Prostate gland (tissue), 2 donors: ENCODE data around the gene ACTR5.

ENCODE experiments used
- POLR2A ChIP-seq: fragments of 450-650 bp; IDR thresholded peaks from one replicate; pipeline ENCODE4 v1.6.1; 2016; ENCODE audit warnings: antibody characterized with exemption, mild to moderate bottlenecking
- POLR2AphosphoS5 ChIP-seq: sonication (generic); formaldehyde crosslinking; IDR thresholded peaks from one replicate; pipeline ENCODE4 v1.6.1; 2017; ENCODE audit warnings: antibody characterized with exemption
- TF ChIP-seq, protein P1 (sequence below), 4 experiments: fragments of 200-600 bp in 2 of 4; fragments of 450-650 bp in 2 of 4; sonication (generic) in 2 of 4; IDR thresholded peaks; 1 replicate in 3 of 4; 2 replicates in 1 of 4; pipeline ENCODE4 v1.5.1; 2016 to 2019; ENCODE audit warnings: antibody characterized with exemption in 4 of 4, mild to moderate bottlenecking in 2 of 4, moderate library complexity in 2 of 4

DNA sequence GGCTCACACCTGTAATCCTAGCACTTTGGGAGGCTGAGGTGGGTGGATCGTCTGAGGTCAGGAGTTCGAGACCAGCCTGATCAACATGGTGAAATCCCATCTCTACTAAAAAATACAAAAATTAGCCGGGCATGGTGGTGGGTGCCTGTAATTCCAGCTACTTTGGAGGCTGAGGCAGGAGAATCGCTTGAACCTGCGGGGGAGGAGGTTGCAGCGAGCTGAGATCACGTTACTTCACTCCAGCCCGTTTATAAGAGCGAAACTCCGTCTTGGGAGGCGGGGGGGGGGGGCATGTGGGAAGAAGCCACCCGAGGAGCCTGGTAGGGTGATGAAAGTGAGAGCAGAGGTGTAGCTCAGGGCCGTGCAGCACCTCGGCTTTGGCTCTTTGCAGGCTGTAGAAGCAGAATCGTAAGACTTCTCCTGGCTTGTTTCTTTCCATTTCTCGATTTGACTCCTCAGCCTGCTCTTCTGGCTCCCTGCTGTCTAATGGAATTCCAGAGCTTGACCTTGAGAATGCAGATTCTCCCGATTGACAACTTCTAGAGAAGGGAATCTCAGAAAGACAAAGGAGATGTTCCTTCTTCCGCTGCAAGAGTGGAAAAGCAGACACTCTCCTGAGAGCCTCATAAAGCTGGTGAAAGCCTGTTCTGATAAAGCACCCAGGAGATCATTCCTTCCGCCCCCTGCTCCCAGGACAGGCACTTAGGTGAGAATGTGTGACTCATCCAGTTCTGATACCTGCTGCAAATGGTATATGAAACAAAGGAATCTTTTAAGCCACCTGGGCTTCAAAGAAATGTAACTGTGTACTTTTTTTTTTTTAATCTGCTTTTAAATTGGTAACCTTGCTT, 31.2 kb downstream of the ACTR5 start:
- TF ChIP-seq, protein P1, sequence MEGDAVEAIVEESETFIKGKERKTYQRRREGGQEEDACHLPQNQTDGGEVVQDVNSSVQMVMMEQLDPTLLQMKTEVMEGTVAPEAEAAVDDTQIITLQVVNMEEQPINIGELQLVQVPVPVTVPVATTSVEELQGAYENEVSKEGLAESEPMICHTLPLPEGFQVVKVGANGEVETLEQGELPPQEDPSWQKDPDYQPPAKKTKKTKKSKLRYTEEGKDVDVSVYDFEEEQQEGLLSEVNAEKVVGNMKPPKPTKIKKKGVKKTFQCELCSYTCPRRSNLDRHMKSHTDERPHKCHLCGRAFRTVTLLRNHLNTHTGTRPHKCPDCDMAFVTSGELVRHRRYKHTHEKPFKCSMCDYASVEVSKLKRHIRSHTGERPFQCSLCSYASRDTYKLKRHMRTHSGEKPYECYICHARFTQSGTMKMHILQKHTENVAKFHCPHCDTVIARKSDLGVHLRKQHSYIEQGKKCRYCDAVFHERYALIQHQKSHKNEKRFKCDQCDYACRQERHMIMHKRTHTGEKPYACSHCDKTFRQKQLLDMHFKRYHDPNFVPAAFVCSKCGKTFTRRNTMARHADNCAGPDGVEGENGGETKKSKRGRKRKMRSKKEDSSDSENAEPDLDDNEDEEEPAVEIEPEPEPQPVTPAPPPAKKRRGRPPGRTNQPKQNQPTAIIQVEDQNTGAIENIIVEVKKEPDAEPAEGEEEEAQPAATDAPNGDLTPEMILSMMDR (IDR thresholded peaks at IDR 0.05), result no peak
- TF ChIP-seq POLR2A (no peak), POLR2AphosphoS5 (no peak)
